GM23338 (cell line): ENCODE data around the gene SPATA45. TPM values are rescaled to one million over a fixed set of nuclear protein-coding genes. Genes with fewer than 3 reads are reported as not detected.

ENCODE experiments used
- ATAC-seq: fragments of 200-7000 bp; cut with Tn5 transposase; 3 replicates; pipeline ENCODE4 v1.9.1; 2020
- DNase-seq: peaks from one replicate; pipeline ENCODE4 v3.0.0-alpha.2; 2015; ENCODE audit warnings: low spot score
- H2AFZ ChIP-seq: fragments of 200-600 bp; sonication (generic); 2 replicates; pipeline ENCODE4 v1.8.0; 2016; ENCODE audit warnings: antibody characterized with exemption, mild to moderate bottlenecking, moderate library complexity
- H3F3A ChIP-seq: fragments of 200-600 bp; sonication (generic); replicated peaks from 2 replicates; pipeline ENCODE4 v1.8.0; 2017; ENCODE audit warnings: antibody characterized with exemption, mixed run types, low read depth
- H3K27ac ChIP-seq: fragments of 200-600 bp; sonication (generic); 2 replicates; pipeline ENCODE4 v1.6.1; 2016; ENCODE audit warnings: low read depth
- H3K27me3 ChIP-seq: fragments of 200-600 bp; sonication (generic); 2 replicates; pipeline ENCODE4 v1.8.0; 2016; ENCODE audit warnings: mild to moderate bottlenecking, mixed run types, moderate library complexity; ENCODE audit not compliant: insufficient read depth
- H3K36me3 ChIP-seq: fragments of 200-600 bp; sonication (generic); 2 replicates; pipeline ENCODE4 v1.8.0; 2016; ENCODE audit warnings: mild to moderate bottlenecking; ENCODE audit not compliant: insufficient read depth
- H3K4me1 ChIP-seq: fragments of 200-600 bp; sonication (generic); 2 replicates; pipeline ENCODE4 v1.8.0; 2016; ENCODE audit warnings: mild to moderate bottlenecking, moderate library complexity; ENCODE audit not compliant: insufficient read depth
- H3K4me2 ChIP-seq: fragments of 200-600 bp; sonication (generic); 2 replicates; pipeline ENCODE4 v1.7.1; 2017; ENCODE audit warnings: mixed run types
- H3K4me3 ChIP-seq: fragments of 200-600 bp; sonication (generic); 2 replicates; pipeline ENCODE4 v1.6.1; 2016; ENCODE audit warnings: mixed run types
- H3K79me2 ChIP-seq: fragments of 200-600 bp; sonication (generic); replicated peaks from 2 replicates; pipeline ENCODE4 v1.8.0; 2017; ENCODE audit warnings: mild to moderate bottlenecking; ENCODE audit not compliant: insufficient read depth
- H3K9me2 ChIP-seq: fragments of 200-600 bp; sonication (generic); 2 replicates; pipeline ENCODE4 v1.8.0; 2017; ENCODE audit not compliant: insufficient read depth
- H4K20me1 ChIP-seq: fragments of 200-600 bp; sonication (generic); replicated peaks from 2 replicates; pipeline ENCODE4 v1.8.0; 2017; ENCODE audit warnings: mild to moderate bottlenecking; ENCODE audit not compliant: insufficient read depth
- H3K27ac Mint-ChIP-seq: 2 replicates; pipeline ENCODE4 v1.8.0; 2020; ENCODE audit warnings: inconsistent platforms, mild to moderate bottlenecking, moderate library complexity, mixed read lengths
- H3K27me3 Mint-ChIP-seq: 3 replicates; pipeline ENCODE4 v1.8.0; 2022; ENCODE audit warnings: low read depth, mild to moderate bottlenecking, moderate library complexity, mixed read lengths, inconsistent platforms; ENCODE audit not compliant: insufficient read depth, poor library complexity
- H3K36me3 Mint-ChIP-seq: 3 replicates; pipeline ENCODE4 v1.8.0; 2021; ENCODE audit warnings: low read depth, mild to moderate bottlenecking, inconsistent platforms, moderate library complexity, mixed read lengths
- H3K4me1 Mint-ChIP-seq: 3 replicates; pipeline ENCODE4 v1.8.0; 2020; ENCODE audit warnings: mild to moderate bottlenecking, inconsistent platforms, mixed read lengths
- H3K4me3 Mint-ChIP-seq: 3 replicates; pipeline ENCODE4 v1.8.0; 2021; ENCODE audit warnings: moderate library complexity, mild to moderate bottlenecking, inconsistent platforms, mixed read lengths
- H3K9me3 Mint-ChIP-seq: 3 replicates; pipeline ENCODE4 v1.8.0; 2020; ENCODE audit warnings: moderate library complexity, mild to moderate bottlenecking, inconsistent platforms, mixed read lengths
- CREB1 ChIP-seq: fragments of 250-450 bp; sonication (Bioruptor Pico); IDR thresholded peaks from 2 replicates; pipeline ENCODE4 v1.5.0; 2020; ENCODE audit warnings: low read depth, mild to moderate bottlenecking, moderate library complexity
- CTCF ChIP-seq, 2 experiments: fragments of 200-600 bp in 1 of 2; sonication (generic) in 1 of 2; conservative IDR thresholded peaks; 2 replicates each; pipeline versions ENCODE4 v1.5.1 to v1.6.1; 2016 to 2017; ENCODE audit warnings: antibody characterized with exemption in 2 of 2, low read depth in 2 of 2, mild to moderate bottlenecking in 2 of 2, moderate library complexity in 1 of 2
- EZH2 ChIP-seq: fragments of 200-600 bp; sonication (generic); IDR thresholded peaks from one replicate; pipeline ENCODE4 v1.8.0; 2017; ENCODE audit warnings: antibody characterized with exemption, mild to moderate bottlenecking, low read depth; ENCODE audit not compliant: unreplicated experiment
- EZH2phosphoT487 ChIP-seq: fragments of 200-600 bp; sonication (generic); IDR thresholded peaks from one replicate; pipeline ENCODE4 v1.8.1; 2018; ENCODE audit warnings: antibody characterized with exemption; ENCODE audit not compliant: unreplicated experiment
- JUNB ChIP-seq: IDR thresholded peaks from one replicate; pipeline ENCODE4 v1.6.1; 2016; ENCODE audit warnings: antibody characterized with exemption; ENCODE audit not compliant: unreplicated experiment
- NANOG ChIP-seq: IDR thresholded peaks from 2 replicates; pipeline ENCODE4 v1.6.1; 2016; ENCODE audit warnings: antibody characterized with exemption, borderline replicate concordance
- POLR2AphosphoS5 ChIP-seq: IDR thresholded peaks from 2 replicates; pipeline ENCODE4 v1.6.1; 2016; ENCODE audit warnings: antibody characterized with exemption, low read depth
- STAT1 ChIP-seq: IDR thresholded peaks from one replicate; pipeline ENCODE4 v1.6.1; 2016; ENCODE audit warnings: antibody characterized with exemption; ENCODE audit not compliant: unreplicated experiment
- ZNF114 ChIP-seq: fragments of 250-450 bp; sonication (Bioruptor Pico); IDR thresholded peaks from 2 replicates; pipeline ENCODE4 v1.5.0; 2020; ENCODE audit warnings: mild to moderate bottlenecking, moderate library complexity
- ZNF331 ChIP-seq: fragments of 250-450 bp; sonication (Bioruptor Pico); IDR thresholded peaks from 2 replicates; pipeline ENCODE4 v1.5.0; 2020; ENCODE audit warnings: low read depth, mild to moderate bottlenecking, moderate library complexity
- ZNF462 ChIP-seq: fragments of 250-450 bp; sonication (Bioruptor Pico); IDR thresholded peaks from 2 replicates; pipeline ENCODE4 v1.5.0; 2020; ENCODE audit warnings: mild to moderate bottlenecking, moderate library complexity
- polyA plus RNA-seq: library from polyadenylated mRNA; unstranded; fragments of >200 nt; fragmentation: Nextera tagmentation; extraction: Ambion mirVana; gene quantifications from 2 replicates; pipeline ENCODE4 v1.2.1, GENCODE V29; 2016
- total RNA-seq: library from RNA; depleted of rRNA; stranded (reverse); fragments of >200 nt; shearing (Covaris generic); gene quantifications from 2 replicates; pipeline ENCODE4 v1.2.3, GENCODE V29; 2014
- TF ChIP-seq, protein P1 (sequence below): IDR thresholded peaks from one replicate; pipeline ENCODE4 v1.6.1; 2018; ENCODE audit warnings: antibody characterized with exemption; ENCODE audit not compliant: unreplicated experiment
- TF ChIP-seq, protein P2 (sequence below): IDR thresholded peaks from 2 replicates; pipeline ENCODE4 v1.6.1; 2016; ENCODE audit warnings: antibody characterized with exemption

Gene SPATA45
- total and polyA plus RNA-seq, 2 experiments from 2014 or later, result not detected

GRCh38 chr1:212884592-212884991 lies 37.1 kb upstream of the SPATA45 start:
- Histone ChIP-seq H3K4me1 (peaks cover 5% of the 10 kb centered on the region), H3K27ac (peak overlapping the region; percentile 10; the same call in 1 of the 2 replicates), H3K9me2 (no peaks in the 10 kb centered on the region), H3K27me3 (no peaks in the 10 kb centered on the region), H2AFZ (no peak overlapping the region), H3F3A (peaks cover 14% of the 10 kb centered on the region; the same call in 1 of the 2 replicates), H3K79me2 (peaks cover 66% of the 10 kb centered on the region), H3K4me2 (no peak overlapping the region), H3K4me3 (no peak overlapping the region), H4K20me1 (peaks cover 14% of the 10 kb centered on the region; the same call in 1 of the 2 replicates), H3K36me3 (peaks cover 82% of the 10 kb centered on the region)
- H3K27ac Mint-ChIP-seq, result no peak overlapping the region
- no peaks in the 10 kb centered on the region for H3K27me3 Mint-ChIP-seq
- no peak for DNase-seq
- H3K4me1 Mint-ChIP-seq, result peaks cover 11% of the 10 kb centered on the region
- ATAC-seq, result no peak
- no peak overlapping the region for H3K4me3 Mint-ChIP-seq
- no peaks in the 10 kb centered on the region for H3K9me3 Mint-ChIP-seq
- peaks cover 95% of the 10 kb centered on the region for H3K36me3 Mint-ChIP-seq
- TF ChIP-seq, protein P1, sequence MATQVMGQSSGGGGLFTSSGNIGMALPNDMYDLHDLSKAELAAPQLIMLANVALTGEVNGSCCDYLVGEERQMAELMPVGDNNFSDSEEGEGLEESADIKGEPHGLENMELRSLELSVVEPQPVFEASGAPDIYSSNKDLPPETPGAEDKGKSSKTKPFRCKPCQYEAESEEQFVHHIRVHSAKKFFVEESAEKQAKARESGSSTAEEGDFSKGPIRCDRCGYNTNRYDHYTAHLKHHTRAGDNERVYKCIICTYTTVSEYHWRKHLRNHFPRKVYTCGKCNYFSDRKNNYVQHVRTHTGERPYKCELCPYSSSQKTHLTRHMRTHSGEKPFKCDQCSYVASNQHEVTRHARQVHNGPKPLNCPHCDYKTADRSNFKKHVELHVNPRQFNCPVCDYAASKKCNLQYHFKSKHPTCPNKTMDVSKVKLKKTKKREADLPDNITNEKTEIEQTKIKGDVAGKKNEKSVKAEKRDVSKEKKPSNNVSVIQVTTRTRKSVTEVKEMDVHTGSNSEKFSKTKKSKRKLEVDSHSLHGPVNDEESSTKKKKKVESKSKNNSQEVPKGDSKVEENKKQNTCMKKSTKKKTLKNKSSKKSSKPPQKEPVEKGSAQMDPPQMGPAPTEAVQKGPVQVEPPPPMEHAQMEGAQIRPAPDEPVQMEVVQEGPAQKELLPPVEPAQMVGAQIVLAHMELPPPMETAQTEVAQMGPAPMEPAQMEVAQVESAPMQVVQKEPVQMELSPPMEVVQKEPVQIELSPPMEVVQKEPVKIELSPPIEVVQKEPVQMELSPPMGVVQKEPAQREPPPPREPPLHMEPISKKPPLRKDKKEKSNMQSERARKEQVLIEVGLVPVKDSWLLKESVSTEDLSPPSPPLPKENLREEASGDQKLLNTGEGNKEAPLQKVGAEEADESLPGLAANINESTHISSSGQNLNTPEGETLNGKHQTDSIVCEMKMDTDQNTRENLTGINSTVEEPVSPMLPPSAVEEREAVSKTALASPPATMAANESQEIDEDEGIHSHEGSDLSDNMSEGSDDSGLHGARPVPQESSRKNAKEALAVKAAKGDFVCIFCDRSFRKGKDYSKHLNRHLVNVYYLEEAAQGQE, result no peak
- TF ChIP-seq, protein P2, sequence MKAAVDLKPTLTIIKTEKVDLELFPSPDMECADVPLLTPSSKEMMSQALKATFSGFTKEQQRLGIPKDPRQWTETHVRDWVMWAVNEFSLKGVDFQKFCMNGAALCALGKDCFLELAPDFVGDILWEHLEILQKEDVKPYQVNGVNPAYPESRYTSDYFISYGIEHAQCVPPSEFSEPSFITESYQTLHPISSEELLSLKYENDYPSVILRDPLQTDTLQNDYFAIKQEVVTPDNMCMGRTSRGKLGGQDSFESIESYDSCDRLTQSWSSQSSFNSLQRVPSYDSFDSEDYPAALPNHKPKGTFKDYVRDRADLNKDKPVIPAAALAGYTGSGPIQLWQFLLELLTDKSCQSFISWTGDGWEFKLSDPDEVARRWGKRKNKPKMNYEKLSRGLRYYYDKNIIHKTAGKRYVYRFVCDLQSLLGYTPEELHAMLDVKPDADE, result no peak
- TF ChIP-seq EZH2 (no peak), STAT1 (no peak), EZH2phosphoT487 (no peak), POLR2AphosphoS5 (no peak), CTCF (conservative IDR thresholded peaks at IDR 0.05; ENCODE audit: low read depth in 2 of 2) (no peak), ZNF331 (CRISPR knock-in tag) (no peak), CREB1 (CRISPR knock-in tag) (no peak), ZNF114 (CRISPR knock-in tag) (no peak), NANOG (no peak), JUNB (no peak), ZNF462 (CRISPR knock-in tag) (no peak)
